PC-3 (cell line): Measurements from ENCODE around the gene PDIK1L.

Experiments
- CTCF ChIP-seq: fragments of 300-600 bp; sonication (generic); conservative IDR thresholded peaks from 2 replicates; pipeline ENCODE4 v1.5.1; 2017; ENCODE audit warnings: antibody characterized with exemption, low read depth, mild to moderate bottlenecking, low read length
- EZH2 ChIP-seq: fragments of 300-600 bp; sonication (generic); IDR thresholded peaks from one replicate; pipeline ENCODE4 v1.6.1; 2017; ENCODE audit warnings: antibody characterized with exemption, mild to moderate bottlenecking, low read length; ENCODE audit not compliant: unreplicated experiment
- EZH2phosphoT487 ChIP-seq: fragments of 300-600 bp; sonication (generic); IDR thresholded peaks from 2 replicates; pipeline ENCODE4 v1.6.1; 2018; ENCODE audit warnings: mild to moderate bottlenecking, antibody characterized with exemption, low read length, borderline replicate concordance

- TF ChIP-seq CTCF = no peak
- TF ChIP-seq EZH2phosphoT487 = no peak
- TF ChIP-seq EZH2 = no peak
Measured at GRCh38 chr1:26154750-26155149, 43.1 kb downstream of the PDIK1L start.
